Neuronal stem cell (in vitro differentiated cells): ENCODE measurements around the gene AFAP1.

Experiments used
- DNase-seq: peaks from one replicate; pipeline ENCODE4 v3.0.0-alpha.2; 2013; ENCODE audit warnings: low spot score
- H2AFZ ChIP-seq: one replicate; pipeline ENCODE4 v1.6.1; 2013; ENCODE audit warnings: mild to moderate bottlenecking, low read length, inconsistent platforms
- H2AK5ac ChIP-seq: 2 replicates; pipeline ENCODE4 v1.6.1; 2013; ENCODE audit warnings: low read depth, mild to moderate bottlenecking, inconsistent platforms, low read length, moderate library complexity, mixed read lengths
- H2BK120ac ChIP-seq: 2 replicates; pipeline ENCODE4 v1.6.1; 2013; ENCODE audit warnings: low read depth, mild to moderate bottlenecking, inconsistent platforms, low read length, moderate library complexity, mixed read lengths
- H2BK12ac ChIP-seq: one replicate; pipeline ENCODE4 v1.6.1; 2013; ENCODE audit warnings: low read length, inconsistent platforms
- H2BK15ac ChIP-seq: 2 replicates; pipeline ENCODE4 v1.6.1; 2013; ENCODE audit warnings: mild to moderate bottlenecking, low read length, inconsistent platforms, mixed read lengths
- H2BK5ac ChIP-seq: one replicate; pipeline ENCODE4 v1.6.1; 2013; ENCODE audit warnings: inconsistent platforms, mild to moderate bottlenecking, low read length, moderate library complexity
- H3K14ac ChIP-seq: one replicate; pipeline ENCODE4 v1.6.1; 2013; ENCODE audit warnings: low read length, inconsistent platforms
- H3K18ac ChIP-seq: 2 replicates; pipeline ENCODE4 v1.6.1; 2013; ENCODE audit warnings: low read length, inconsistent platforms
- H3K23ac ChIP-seq: 2 replicates; pipeline ENCODE4 v1.6.1; 2013; ENCODE audit warnings: low read depth, mild to moderate bottlenecking, mixed read lengths, low read length, inconsistent platforms; ENCODE audit not compliant: poor library complexity
- H3K27ac ChIP-seq: replicated peaks from 3 replicates; pipeline ENCODE4 v1.5.1; 2013; ENCODE audit warnings: low read length, inconsistent platforms
- H3K27me3 ChIP-seq, 3 experiments: 2 replicates each; pipeline ENCODE4 v1.6.1; 2013; ENCODE audit warnings: low read length in 3 of 3, mild to moderate bottlenecking in 2 of 3, inconsistent platforms in 1 of 3, low read depth in 1 of 3, mixed read lengths in 1 of 3, moderate library complexity in 1 of 3; ENCODE audit not compliant: control insufficient read depth in 3 of 3, insufficient read depth in 3 of 3
- H3K36me3 ChIP-seq, 2 donors: replicated peaks in 1 of 2; 2 replicates each; pipeline ENCODE4 v1.6.1; 2013; ENCODE audit warnings: low read length in 2 of 2; ENCODE audit not compliant: control insufficient read depth in 2 of 2, insufficient read depth in 2 of 2
- H3K4ac ChIP-seq: 2 replicates; pipeline ENCODE4 v1.6.1; 2013; ENCODE audit warnings: inconsistent platforms, mild to moderate bottlenecking, low read length, moderate library complexity
- H3K4me1 ChIP-seq, 2 donors: 1 replicate in 1 of 2; 2 replicates in 1 of 2; pipeline ENCODE4 v1.6.1; 2013; ENCODE audit warnings: low read length in 2 of 2, low read depth in 1 of 2; ENCODE audit not compliant: control insufficient read depth in 2 of 2, insufficient read depth in 1 of 2
- H3K4me2 ChIP-seq: one replicate; pipeline ENCODE4 v1.6.1; 2013; ENCODE audit warnings: mild to moderate bottlenecking, low read length, inconsistent platforms; ENCODE audit not compliant: insufficient read depth, poor library complexity, severe bottlenecking
- H3K4me3 ChIP-seq, 2 donors: 2 replicates each; pipeline ENCODE4 v1.5.1; 2013; ENCODE audit warnings: low read length in 2 of 2, mild to moderate bottlenecking in 2 of 2, inconsistent platforms in 1 of 2, moderate library complexity in 1 of 2
- H3K79me1 ChIP-seq: one replicate; pipeline ENCODE4 v1.6.1; 2013; ENCODE audit warnings: low read depth, mild to moderate bottlenecking, inconsistent platforms, low read length, moderate library complexity
- H3K9ac ChIP-seq: one replicate; pipeline ENCODE4 v1.6.1; 2013; ENCODE audit warnings: mild to moderate bottlenecking, low read depth, low read length, inconsistent platforms; ENCODE audit not compliant: poor library complexity
- H3K9me3 ChIP-seq, 2 donors: replicated peaks in 1 of 2; 2 replicates each; pipeline versions ENCODE3 to v1.6.1; 2013; ENCODE audit warnings: low read length in 2 of 2, mild to moderate bottlenecking in 2 of 2, inconsistent platforms in 1 of 2, low read depth in 1 of 2, mixed read lengths in 1 of 2, moderate library complexity in 1 of 2; ENCODE audit not compliant: control insufficient read depth in 2 of 2, insufficient read depth in 1 of 2
- H4K8ac ChIP-seq: one replicate; pipeline ENCODE4 v1.6.1; 2013; ENCODE audit warnings: low read depth, mild to moderate bottlenecking, inconsistent platforms, low read length, moderate library complexity
- H4K91ac ChIP-seq: one replicate; pipeline ENCODE4 v1.6.1; 2013; ENCODE audit warnings: low read length, low read depth, mild to moderate bottlenecking, inconsistent platforms; ENCODE audit not compliant: poor library complexity
- WGBS, 2 donors: extraction: QIAGEN DNeasy Blood & Tissue Kit; methylation state at CpG; one replicate each; pipeline ENCODE4 v1.1.7; 2013; ENCODE audit warnings: missing lambda C conversion rate in 2 of 2, mixed read lengths in 1 of 2; ENCODE audit not compliant: insufficient read length in 2 of 2, insufficient replicate concordance in 1 of 2; ENCODE audit errors: extremely low coverage in 2 of 2; 5-methylcytosine and 5-hydroxymethylcytosine counted together

Gene AFAP1

DNA sequence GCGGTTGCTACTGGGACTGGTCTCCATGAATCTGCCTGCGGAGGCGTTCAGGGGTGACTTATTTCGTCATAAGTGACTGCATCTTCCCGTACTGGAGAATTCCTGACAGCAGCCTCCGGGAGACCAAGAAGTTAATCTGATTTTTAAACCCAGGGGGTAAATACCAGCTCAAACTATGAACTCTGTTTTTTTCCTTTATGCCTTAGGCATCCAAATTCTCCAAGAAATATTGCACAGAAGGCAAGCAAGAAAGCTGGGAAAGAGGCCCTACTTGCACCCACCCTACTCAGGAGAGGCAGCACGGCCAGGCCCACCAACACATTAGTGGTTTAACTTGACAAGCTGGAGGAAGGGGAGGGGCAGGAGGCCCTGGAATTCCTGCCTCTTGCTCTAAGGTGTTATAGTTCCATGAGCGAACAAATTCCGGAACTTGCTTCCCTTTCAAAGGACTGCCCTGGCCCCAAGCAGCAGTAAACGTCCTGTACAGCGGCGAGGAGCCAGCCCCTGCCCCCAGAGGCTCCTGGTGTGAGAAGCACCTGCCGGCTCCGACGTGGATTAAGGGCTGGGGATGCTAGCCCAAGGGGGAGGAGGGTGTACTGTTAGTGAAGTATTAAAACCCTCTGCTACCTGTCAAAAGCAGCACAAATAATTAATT, 177.2 kb downstream of the AFAP1 start:
- H4K91ac ChIP-seq = no peak overlapping the region
- H2BK120ac ChIP-seq = no peak overlapping the region
- DNase-seq = no peak
- H3K23ac ChIP-seq = no peak overlapping the region
- peaks cover 2% of the 10 kb centered on the region for H3K79me1 ChIP-seq
- H2BK15ac ChIP-seq = no peak overlapping the region
- no peak overlapping the region for H2BK5ac ChIP-seq
- H3K4me2 ChIP-seq = no peak overlapping the region
- no peak overlapping the region for H2AFZ ChIP-seq
- H3K4ac ChIP-seq = no peak overlapping the region
- no peak overlapping the region for H4K8ac ChIP-seq
- no peaks in the 10 kb centered on the region for H3K27me3 ChIP-seq
- H2BK12ac ChIP-seq = no peak overlapping the region
- no peak overlapping the region for H3K27ac ChIP-seq
- peaks cover 7 to 10% of the 10 kb centered on the region in 2 donors for H3K4me1 ChIP-seq
- H3K18ac ChIP-seq = no peak overlapping the region
- no peak overlapping the region for H2AK5ac ChIP-seq
- no peaks in the 10 kb centered on the region for H3K9me3 ChIP-seq
- H3K36me3 ChIP-seq = peaks cover 3 to 6% of the 10 kb centered on the region in 2 donors
- WGBS, 2 donors = no CpG with 5 or more reads among the region's 15 CpGs
- H3K9ac ChIP-seq = no peak overlapping the region
- H3K4me3 ChIP-seq = no peak overlapping the region
- no peak overlapping the region for H3K14ac ChIP-seq

DNA sequence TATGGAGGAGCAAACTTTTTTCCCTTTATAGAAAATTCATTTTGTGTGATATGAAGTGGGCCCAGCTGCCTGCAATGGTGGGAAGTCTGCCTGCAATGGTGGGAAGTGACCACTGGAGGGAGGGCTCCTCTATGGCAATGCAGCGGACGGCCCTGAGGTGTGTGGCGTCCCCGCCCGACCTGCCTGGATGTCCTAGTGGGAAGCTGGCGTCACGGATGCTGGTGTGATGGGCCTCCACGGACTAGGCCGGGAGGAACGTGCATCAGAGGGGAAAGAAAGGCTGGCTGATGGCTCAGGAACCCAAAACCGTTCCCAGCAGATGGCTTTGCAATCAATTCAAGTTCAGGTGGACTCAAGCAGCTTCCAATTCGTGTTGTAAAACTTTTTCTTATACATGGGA, 177.9 kb downstream of the AFAP1 start:
- H3K79me1 ChIP-seq = peaks cover 2% of the 10 kb centered on the region
- DNase-seq = peak; percentile 47
- no peak overlapping the region for H4K91ac ChIP-seq
- no peak overlapping the region for H3K18ac ChIP-seq
- H4K8ac ChIP-seq = no peak overlapping the region
- no peak overlapping the region for H3K4me2 ChIP-seq
- H3K23ac ChIP-seq = no peak overlapping the region
- peak overlapping the region; percentile 12 for H3K9ac ChIP-seq
- peaks cover 0 to 3% (median 0%) of the 10 kb centered on the region in 3 experiments for H3K27me3 ChIP-seq
- H3K36me3 ChIP-seq = peaks cover 2 to 3% of the 10 kb centered on the region in 2 donors
- no CpG with 5 or more reads among the region's 12 CpGs for WGBS, 2 donors
- no peak overlapping the region for H2AFZ ChIP-seq
- peaks cover 9 to 17% of the 10 kb centered on the region in 2 donors for H3K4me1 ChIP-seq
- H2BK15ac ChIP-seq = peak overlapping the region; percentile 6
- H3K14ac ChIP-seq = no peak overlapping the region
- no peak overlapping the region for H2BK5ac ChIP-seq
- H2BK120ac ChIP-seq = no peak overlapping the region
- peak overlapping the region; percentile 28 for H2AK5ac ChIP-seq
- H3K27ac ChIP-seq = no peak overlapping the region
- H2BK12ac ChIP-seq = no peak overlapping the region
- H3K4ac ChIP-seq = no peak overlapping the region
- no peak overlapping the region for H3K4me3 ChIP-seq
- no peaks in the 10 kb centered on the region for H3K9me3 ChIP-seq

DNA sequence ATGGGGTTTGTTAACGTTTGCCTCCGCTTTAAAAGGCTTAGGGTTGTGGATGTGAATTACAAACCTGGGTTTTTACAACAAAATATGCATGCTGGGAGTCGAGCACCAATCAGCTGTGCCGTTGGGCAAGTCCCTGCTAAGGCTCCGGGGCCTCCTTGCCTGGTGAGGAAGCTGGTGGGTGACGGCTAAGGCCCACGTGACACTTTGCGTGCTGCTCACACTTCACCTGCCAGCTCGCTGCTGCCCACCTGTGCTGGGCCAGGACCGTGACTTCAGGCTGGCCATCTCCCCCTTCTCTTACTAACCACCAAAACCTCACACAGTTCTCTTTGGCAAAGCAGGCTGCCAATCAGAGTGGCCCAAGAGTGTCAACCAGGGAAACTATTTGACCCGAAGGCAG, 178.3 kb downstream of the AFAP1 start:
- peak overlapping the region; percentile 28 for H2AK5ac ChIP-seq
- H3K4ac ChIP-seq = no peak overlapping the region
- H2AFZ ChIP-seq = no peak overlapping the region
- no peak overlapping the region for H3K27ac ChIP-seq
- no peak overlapping the region for H4K91ac ChIP-seq
- DNase-seq = no peak
- no peak overlapping the region for H2BK15ac ChIP-seq
- peaks cover 0 to 3% (median 0%) of the 10 kb centered on the region in 3 experiments for H3K27me3 ChIP-seq
- H3K4me3 ChIP-seq = no peak overlapping the region
- no peak overlapping the region for H2BK120ac ChIP-seq
- H3K9me3 ChIP-seq = no peaks in the 10 kb centered on the region
- H3K14ac ChIP-seq = no peak overlapping the region
- no CpG with 5 or more reads among the region's 11 CpGs for WGBS, 2 donors
- H4K8ac ChIP-seq = no peak overlapping the region
- H2BK12ac ChIP-seq = no peak overlapping the region
- H3K9ac ChIP-seq = no peak overlapping the region
- peaks cover 9 to 17% of the 10 kb centered on the region in 2 donors for H3K4me1 ChIP-seq
- no peak overlapping the region for H3K4me2 ChIP-seq
- H3K23ac ChIP-seq = no peak overlapping the region
- H2BK5ac ChIP-seq = no peak overlapping the region
- peaks cover 4% of the 10 kb centered on the region for H3K79me1 ChIP-seq
- peaks cover 2 to 3% of the 10 kb centered on the region in 2 donors for H3K36me3 ChIP-seq
- H3K18ac ChIP-seq = peak overlapping the region; percentile 79

GRCh38 chr4:7760706-7761105, 179.0 kb downstream of the AFAP1 start:
- Histone ChIP-seq H2BK5ac (no peak overlapping the region), H3K4me3 (no peak overlapping the region), H3K27ac (no peak overlapping the region), H3K14ac (no peak overlapping the region), H3K4me1 (peaks cover 9 to 17% of the 10 kb centered on the region in 2 donors), H3K9me3 (no peaks in the 10 kb centered on the region), H2AK5ac (peak overlapping the region; percentile 30), H2BK120ac (no peak overlapping the region), H3K18ac (peak overlapping the region; percentile 56), H3K23ac (no peak overlapping the region), H3K36me3 (peaks cover 2 to 3% of the 10 kb centered on the region in 2 donors), H3K4me2 (no peak overlapping the region), H4K8ac (no peak overlapping the region), H3K27me3 (peaks cover 0 to 3% (median 0%) of the 10 kb centered on the region in 3 experiments), H2BK15ac (no peak overlapping the region), H2AFZ (no peak overlapping the region), H3K9ac (no peak overlapping the region), H2BK12ac (no peak overlapping the region), H3K79me1 (peaks cover 4% of the 10 kb centered on the region), H4K91ac (no peak overlapping the region), H3K4ac (no peak overlapping the region)
- no CpG with 5 or more reads among the region's 16 CpGs for WGBS, 2 donors
- no peak for DNase-seq
